VCaP (cell line): Measurements from ENCODE around the gene CIPC.

Source experiments
- H3K27ac ChIP-seq: fragments of 450-650 bp; 2 replicates; pipeline ENCODE4 v1.5.1; 2017
- CTCF ChIP-seq: fragments of 450-650 bp; conservative IDR thresholded peaks from 2 replicates; pipeline ENCODE4 v1.5.1; 2017; ENCODE audit warnings: mild to moderate bottlenecking, moderate library complexity

Gene CIPC

GRCh38 chr14:77158175-77158881 is 60.3 kb downstream of the CIPC start:
- H3K27ac ChIP-seq, result no peak overlapping the region
- TF ChIP-seq CTCF, result no peak

DNA sequence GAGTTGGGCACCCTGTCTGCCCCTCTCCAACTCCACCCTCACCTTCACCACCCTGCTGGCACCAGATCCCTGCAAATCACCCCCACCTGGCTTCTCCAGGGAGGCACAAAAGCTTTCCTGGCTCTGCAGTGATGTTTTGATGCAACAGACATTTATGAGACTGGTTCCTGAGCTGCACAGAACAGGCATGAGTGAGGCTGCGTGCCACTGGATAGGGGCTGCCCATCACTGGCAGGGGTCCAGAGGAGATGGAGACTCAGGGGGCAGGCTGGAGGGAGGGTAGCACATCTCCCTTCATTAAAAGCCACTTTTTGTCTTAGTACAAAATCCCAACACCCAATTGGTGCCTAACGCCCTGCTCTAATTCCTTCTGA is 60.8 kb downstream of the CIPC start:
- TF ChIP-seq CTCF, result no peak

DNA sequence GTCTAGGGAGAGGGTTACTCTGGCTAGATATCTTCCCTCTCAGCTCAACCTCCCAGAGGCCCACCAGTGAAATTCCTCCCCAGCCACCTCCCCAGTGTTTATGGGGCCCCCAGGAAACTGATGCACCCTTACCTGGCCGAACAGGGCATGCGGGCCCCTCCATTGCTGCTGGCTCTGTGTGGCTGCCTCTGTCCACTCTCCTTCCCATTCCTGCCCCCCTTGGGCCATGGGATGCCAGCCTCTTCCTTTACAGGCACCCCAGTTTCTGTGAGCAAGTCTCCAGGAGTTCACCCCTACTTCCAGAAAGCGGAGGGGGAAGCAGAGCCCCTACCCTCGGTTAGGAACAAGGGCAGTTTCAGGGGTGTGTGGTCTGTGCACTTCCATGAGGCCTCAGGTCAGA is 63.0 kb downstream of the CIPC start:
- no peak overlapping the region for H3K27ac ChIP-seq
- TF ChIP-seq CTCF, result no peak

More for the DNA sequence above, 60.8 kb downstream of the CIPC start:
- H3K27ac ChIP-seq, result no peak overlapping the region
